PC-9 (cell line): Measurements from ENCODE around the gene CNOT3. TPM values are rescaled to one million over a fixed set of nuclear protein-coding genes. Genes with fewer than 3 reads are reported as not detected.

Source experiments
- BruUV-seq: library from RNA; stranded (reverse); fragments of 400-500 nt; replicated peaks from 2 replicates; lab custom pipeline; 2021; lab: Mats Ljungman, UMichigan
- CTCF ChIA-PET: fragments of 300-600 bp; sonication (Branson Sonifier 250); formaldehyde crosslinking; loops from one replicate; lab custom pipeline; 2022; ENCODE audit warnings: antibody characterized with exemption; lab: Charles Lee
- POLR2A ChIA-PET: fragments of 300-600 bp; sonication (Branson Sonifier 250); formaldehyde crosslinking; loops from one replicate; lab custom pipeline; 2022; ENCODE audit warnings: antibody characterized with exemption; ENCODE audit not compliant: unreplicated experiment; lab: Charles Lee
- DNase-seq, 2 experiments: peaks; one replicate each; pipeline versions ENCODE4 v3.0.0 to v3.0.0-alpha.2; 2015 to 2022; ENCODE audit warnings: mixed read lengths in 1 of 2
- H2AFZ ChIP-seq: fragments of 200-600 bp; sonication (generic); 2 replicates; pipeline ENCODE4 v1.8.1; 2017; ENCODE audit warnings: antibody characterized with exemption
- H3F3A ChIP-seq: fragments of 200-600 bp; sonication (generic); 2 replicates; pipeline ENCODE4 v1.8.1; 2017; ENCODE audit warnings: antibody characterized with exemption, mild to moderate bottlenecking, low read depth; ENCODE audit not compliant: insufficient read depth
- H3K27ac ChIP-seq: fragments of 200-600 bp; sonication (generic); 2 replicates; pipeline ENCODE4 v1.6.1; 2016; ENCODE audit warnings: mixed run types
- H3K27me3 ChIP-seq: fragments of 200-600 bp; sonication (generic); 2 replicates; pipeline ENCODE4 v1.6.1; 2016; ENCODE audit warnings: low read depth, mixed run types; ENCODE audit not compliant: insufficient read depth
- H3K36me3 ChIP-seq: fragments of 200-600 bp; sonication (generic); 2 replicates; pipeline ENCODE4 v1.6.1; 2016; ENCODE audit warnings: low read depth, mixed run types
- H3K4me1 ChIP-seq: fragments of 200-600 bp; sonication (generic); replicated peaks from 2 replicates; pipeline ENCODE4 v1.6.1; 2016; ENCODE audit warnings: mixed run types; ENCODE audit not compliant: insufficient read depth
- H3K4me2 ChIP-seq: fragments of 200-600 bp; sonication (generic); 2 replicates; pipeline ENCODE4 v1.6.1; 2017; ENCODE audit warnings: mixed run types
- H3K4me3 ChIP-seq: fragments of 200-600 bp; sonication (generic); 2 replicates; pipeline ENCODE4 v1.6.1; 2016; ENCODE audit warnings: mixed run types
- H3K79me2 ChIP-seq: fragments of 200-600 bp; sonication (generic); 2 replicates; pipeline ENCODE4 v1.6.1; 2017; ENCODE audit warnings: low read depth, mixed run types
- H3K9me2 ChIP-seq: fragments of 200-600 bp; sonication (generic); 2 replicates; pipeline ENCODE4 v1.8.1; 2017; ENCODE audit warnings: mild to moderate bottlenecking; ENCODE audit not compliant: insufficient read depth
- H3K9me3 ChIP-seq: fragments of 200-600 bp; sonication (generic); 2 replicates; pipeline ENCODE4 v1.8.1; 2016; ENCODE audit warnings: low read depth; ENCODE audit not compliant: insufficient read depth
- H4K20me1 ChIP-seq: fragments of 200-600 bp; sonication (generic); 2 replicates; pipeline ENCODE4 v1.8.1; 2017; ENCODE audit not compliant: insufficient read depth
- EZH2 ChIP-seq: fragments of 200-600 bp; sonication (generic); IDR thresholded peaks from 2 replicates; pipeline ENCODE4 v1.8.0; 2017; ENCODE audit warnings: antibody characterized with exemption, low read depth
- intact Hi-C: fragments of 100-400 bp; cut with micrococcal nuclease; formaldehyde crosslinking; loops from one replicate; pipeline ENCODE4 v1.10.0; 2022; ENCODE audit not compliant: unreplicated experiment
- total RNA-seq: library from RNA; stranded (reverse); gene quantifications from 2 replicates; pipeline ENCODE4 v1.2.3, GENCODE V29; 2021
- TF ChIP-seq, protein P1 (sequence below): fragments of 200-600 bp; sonication (generic); conservative IDR thresholded peaks from 2 replicates; pipeline ENCODE4 v1.6.1; 2017; ENCODE audit warnings: mixed run types, antibody characterized with exemption, mild to moderate bottlenecking, moderate library complexity

The CNOT3 gene
- total RNA-seq, 1 experiment from 2014 or later = 89.1 TPM

DNA sequence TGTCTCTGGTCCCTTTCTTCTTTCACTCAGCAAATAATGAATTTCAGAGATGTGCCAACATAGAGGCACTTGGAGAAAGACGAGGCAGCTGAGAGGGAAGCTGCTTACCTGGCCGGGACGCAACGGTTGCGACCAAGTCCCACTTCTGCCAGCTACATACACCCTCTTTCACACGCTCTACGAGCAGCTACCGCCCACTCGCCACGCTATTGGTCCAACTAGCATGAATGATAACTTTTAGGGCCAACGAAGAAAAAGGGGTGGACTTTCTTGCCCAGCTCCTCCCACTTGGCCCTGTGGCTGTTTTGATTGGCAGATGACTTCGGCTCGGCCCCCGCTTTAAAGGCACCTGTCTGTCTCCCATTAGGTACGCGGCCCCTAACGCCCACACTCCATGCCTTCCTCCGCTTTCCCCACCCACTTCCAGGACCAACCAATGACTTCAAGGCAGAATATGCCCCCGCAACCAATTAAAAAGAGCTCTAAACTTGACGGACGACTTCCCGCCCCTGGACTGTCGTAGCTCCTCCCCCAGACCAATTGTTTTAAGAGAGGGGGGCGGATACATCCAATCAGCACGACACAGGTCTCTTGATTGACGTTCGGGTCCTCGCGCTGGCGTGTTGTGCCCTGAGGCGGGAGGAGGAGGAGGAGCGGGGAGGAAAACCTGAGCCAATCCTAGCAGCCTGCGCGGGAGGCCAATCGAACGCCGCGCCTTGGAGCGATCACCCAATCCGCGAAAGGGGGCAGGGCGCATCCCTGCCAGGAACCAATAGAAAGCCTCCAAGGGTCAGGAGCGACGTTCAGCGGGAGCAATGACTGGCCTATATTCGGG is 481 bp upstream of the CNOT3 start:
- no peaks in the 10 kb centered on the region for H3K9me3 ChIP-seq
- peaks cover 35% of the 10 kb centered on the region for H4K20me1 ChIP-seq
- H3K79me2 ChIP-seq = peaks cover 44% of the 10 kb centered on the region
- CTCF ChIA-PET = interaction anchor here (0.5 to 1.4 kb wide), 9 partner anchors 52 to 344 kb away, joined by 3 to 21 read pairs (median 7); partner anchors contain the start of gene MBOAT7
- DNase-seq = peak; percentile 100
- intact Hi-C loops = loop anchor here (1.0 to 2.0 kb wide), 7 partner anchors 22 to 311 kb away; partner anchors contain the start of genes LENG1, MYADM and NDUFA3
- POLR2A ChIA-PET = interaction anchor here (0.5 to 1.7 kb wide), 31 partner anchors 11 to 1872 kb away, joined by 3 to 36 read pairs (median 6); partner anchors contain the start of genes LENG1, LENG8, MBOAT7 and MYADM
- peak overlapping the region; percentile 82 for H3K27ac ChIP-seq
- H3K4me3 ChIP-seq = peak overlapping the region; percentile 83
- no peak for TF ChIP-seq EZH2
- TF ChIP-seq, protein P1, sequence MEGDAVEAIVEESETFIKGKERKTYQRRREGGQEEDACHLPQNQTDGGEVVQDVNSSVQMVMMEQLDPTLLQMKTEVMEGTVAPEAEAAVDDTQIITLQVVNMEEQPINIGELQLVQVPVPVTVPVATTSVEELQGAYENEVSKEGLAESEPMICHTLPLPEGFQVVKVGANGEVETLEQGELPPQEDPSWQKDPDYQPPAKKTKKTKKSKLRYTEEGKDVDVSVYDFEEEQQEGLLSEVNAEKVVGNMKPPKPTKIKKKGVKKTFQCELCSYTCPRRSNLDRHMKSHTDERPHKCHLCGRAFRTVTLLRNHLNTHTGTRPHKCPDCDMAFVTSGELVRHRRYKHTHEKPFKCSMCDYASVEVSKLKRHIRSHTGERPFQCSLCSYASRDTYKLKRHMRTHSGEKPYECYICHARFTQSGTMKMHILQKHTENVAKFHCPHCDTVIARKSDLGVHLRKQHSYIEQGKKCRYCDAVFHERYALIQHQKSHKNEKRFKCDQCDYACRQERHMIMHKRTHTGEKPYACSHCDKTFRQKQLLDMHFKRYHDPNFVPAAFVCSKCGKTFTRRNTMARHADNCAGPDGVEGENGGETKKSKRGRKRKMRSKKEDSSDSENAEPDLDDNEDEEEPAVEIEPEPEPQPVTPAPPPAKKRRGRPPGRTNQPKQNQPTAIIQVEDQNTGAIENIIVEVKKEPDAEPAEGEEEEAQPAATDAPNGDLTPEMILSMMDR = no peak
- peak overlapping the region; percentile 90 for H2AFZ ChIP-seq
- peak overlapping the region; percentile 97 for H3K4me2 ChIP-seq
- no peaks in the 10 kb centered on the region for H3K9me2 ChIP-seq
- H3K36me3 ChIP-seq = peaks cover 8% of the 10 kb centered on the region
- no TSS peak for BruUV-seq
- H3K27me3 ChIP-seq = no peaks in the 10 kb centered on the region
- H3F3A ChIP-seq = peaks cover 23% of the 10 kb centered on the region
- peaks cover 26% of the 10 kb centered on the region; the same call in 1 of the 2 replicates for H3K4me1 ChIP-seq

DNA sequence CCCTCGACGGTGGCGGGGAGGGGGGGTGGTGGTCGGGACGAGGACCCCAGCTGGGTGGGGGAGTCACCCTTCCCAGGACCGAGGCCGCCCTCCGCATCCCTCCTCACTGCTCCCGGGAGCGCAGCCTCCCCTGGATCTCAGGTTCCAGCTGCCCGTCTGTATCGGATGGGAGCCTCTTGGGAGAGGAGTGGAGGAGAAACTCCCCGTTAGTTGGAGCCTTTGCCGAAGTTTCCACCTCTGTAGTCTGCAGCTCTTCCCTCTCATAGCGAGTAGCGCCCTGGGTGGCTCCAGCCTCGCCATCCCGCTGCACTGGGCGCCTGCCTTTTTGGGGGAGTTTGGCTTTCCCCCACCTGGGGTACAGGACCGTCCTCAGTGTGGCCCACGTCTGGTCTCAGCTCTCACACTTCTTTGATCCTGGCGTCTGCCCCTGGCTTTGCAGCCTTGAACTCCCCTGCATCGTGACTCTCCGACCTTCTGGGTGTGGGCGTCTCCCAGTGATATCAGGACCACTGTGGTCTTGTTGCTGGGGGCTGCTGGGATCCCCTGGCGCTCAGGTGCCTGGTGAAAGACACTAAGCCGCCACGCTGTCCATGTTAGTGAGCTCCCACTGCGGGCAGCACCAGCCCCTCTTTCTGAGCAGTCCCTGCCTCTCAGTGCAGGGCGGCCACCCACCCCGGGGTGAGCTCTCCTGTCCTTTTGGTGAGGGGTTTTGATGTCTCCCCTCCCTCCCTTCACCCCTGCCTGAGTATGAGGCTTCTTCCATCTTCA is 1.1 kb downstream of the CNOT3 start:
- Histone ChIP-seq H3K36me3 (peaks cover 22% of the 10 kb centered on the region), H3K27ac (no peak overlapping the region), H3K27me3 (no peaks in the 10 kb centered on the region), H3K9me3 (no peaks in the 10 kb centered on the region), H3K79me2 (peaks cover 58% of the 10 kb centered on the region), H3K4me2 (peak overlapping the region; percentile 96), H3K4me3 (peak overlapping the region; percentile 83), H3K9me2 (no peaks in the 10 kb centered on the region), H4K20me1 (peaks cover 42% of the 10 kb centered on the region), H3K4me1 (peaks cover 26% of the 10 kb centered on the region; the same call in 1 of the 2 replicates), H3F3A (peaks cover 12% of the 10 kb centered on the region), H2AFZ (no peak overlapping the region)
- ChIA-PET CTCF (no interaction called here), POLR2A (no interaction called here)
- intact Hi-C loops = no loop called here
- TSS peak; percentile 24 for BruUV-seq
- no peak for TF ChIP-seq EZH2
- TF ChIP-seq, protein P1 = no peak
- DNase-seq = no peak

DNA sequence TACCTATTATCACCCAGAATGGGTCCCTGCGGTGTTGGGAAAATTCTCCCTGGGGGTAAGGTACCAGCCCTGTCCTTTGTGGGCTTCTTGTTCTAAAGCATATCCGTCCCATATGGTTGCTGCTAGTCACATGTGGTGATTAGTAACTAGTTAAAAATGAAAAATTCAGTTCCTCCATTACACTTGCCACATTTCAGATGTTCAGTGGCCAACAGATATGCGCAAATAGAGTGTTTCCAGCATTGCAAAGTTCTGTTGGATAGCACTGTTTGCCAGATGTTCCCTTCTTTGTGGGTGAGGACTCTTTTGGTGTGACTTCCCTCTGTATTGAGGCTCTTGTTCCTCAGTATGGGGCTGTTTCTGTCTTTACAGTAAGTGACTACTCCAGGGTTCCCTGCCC is 3.8 kb downstream of the CNOT3 start:
- Histone ChIP-seq H3K27me3 (no peaks in the 10 kb centered on the region), H3K27ac (no peak overlapping the region), H3K9me3 (no peaks in the 10 kb centered on the region), H3K79me2 (peaks cover 58% of the 10 kb centered on the region), H3F3A (peaks cover 5% of the 10 kb centered on the region), H3K9me2 (no peaks in the 10 kb centered on the region), H2AFZ (no peak overlapping the region), H3K36me3 (peaks cover 28% of the 10 kb centered on the region), H3K4me3 (no peak overlapping the region), H4K20me1 (peaks cover 54% of the 10 kb centered on the region), H3K4me2 (no peak overlapping the region), H3K4me1 (peaks cover 11% of the 10 kb centered on the region; the same call in 1 of the 2 replicates)
- TF ChIP-seq EZH2 = no peak
- TF ChIP-seq, protein P1 = no peak
- POLR2A ChIA-PET = no interaction called here
- DNase-seq = no peak
- CTCF ChIA-PET = no interaction called here
- intact Hi-C loops = no loop called here
- BruUV-seq = no TSS peak
